Thoracic aorta (tissue), 2 donors: ENCODE data around the gene HOGA1. TPM values are rescaled to one million over a fixed set of nuclear protein-coding genes. Genes with fewer than 3 reads are reported as not detected.

ENCODE experiments used
- ATAC-seq: fragments of 150-250 bp; one replicate; pipeline ENCODE4 v1.8.0; 2017; ENCODE audit warnings: low read depth; ENCODE audit not compliant: insufficient number of reproducible peaks, low FRiP score
- DNase-seq: peaks from one replicate; pipeline ENCODE4 v3.0.0-alpha.2; 2020; ENCODE audit warnings: low spot score
- H3K27ac ChIP-seq, 2 donors: fragments of 200-600 bp; sonication (generic); 1 replicate in 1 of 2; 2 replicates in 1 of 2; pipeline ENCODE4 v1.5.1; 2016; ENCODE audit warnings: mild to moderate bottlenecking in 2 of 2, moderate library complexity in 2 of 2
- H3K27me3 ChIP-seq: fragments of 200-600 bp; sonication (generic); replicated peaks from 2 replicates; pipeline ENCODE4 v1.6.0; 2016; ENCODE audit warnings: mild to moderate bottlenecking; ENCODE audit not compliant: insufficient read depth
- H3K36me3 ChIP-seq: fragments of 200-600 bp; sonication (generic); one replicate; pipeline ENCODE4 v1.5.1; 2016
- H3K4me1 ChIP-seq, 2 donors: fragments of 200-600 bp; sonication (generic); 1 replicate in 1 of 2; 2 replicates in 1 of 2; pipeline versions ENCODE4 v1.5.1 to v1.6.0; 2016; ENCODE audit warnings: low read depth in 2 of 2, mild to moderate bottlenecking in 1 of 2; ENCODE audit not compliant: control insufficient read depth in 1 of 2
- H3K4me3 ChIP-seq: fragments of 200-600 bp; sonication (generic); 2 replicates; pipeline ENCODE4 v1.5.1; 2016; ENCODE audit warnings: mild to moderate bottlenecking
- H3K9me3 ChIP-seq: fragments of 200-600 bp; sonication (generic); 2 replicates; pipeline ENCODE4 v1.5.1; 2016
- total RNA-seq, 2 donors: library from RNA; depleted of rRNA; stranded (reverse); fragments of >200 nt; gene quantifications; one replicate each; pipeline versions ENCODE4 v1.1.0 to v1.2.3, GENCODE V29; 2016
- TF ChIP-seq, protein P1 (sequence below): fragments of 200-600 bp; sonication (generic); IDR thresholded peaks from one replicate; pipeline ENCODE4 v1.5.1; 2019; ENCODE audit warnings: antibody characterized with exemption

The HOGA1 gene
- total RNA-seq, 2 donors from 2014 or later: 7.0 to 12.3 TPM

DNA sequence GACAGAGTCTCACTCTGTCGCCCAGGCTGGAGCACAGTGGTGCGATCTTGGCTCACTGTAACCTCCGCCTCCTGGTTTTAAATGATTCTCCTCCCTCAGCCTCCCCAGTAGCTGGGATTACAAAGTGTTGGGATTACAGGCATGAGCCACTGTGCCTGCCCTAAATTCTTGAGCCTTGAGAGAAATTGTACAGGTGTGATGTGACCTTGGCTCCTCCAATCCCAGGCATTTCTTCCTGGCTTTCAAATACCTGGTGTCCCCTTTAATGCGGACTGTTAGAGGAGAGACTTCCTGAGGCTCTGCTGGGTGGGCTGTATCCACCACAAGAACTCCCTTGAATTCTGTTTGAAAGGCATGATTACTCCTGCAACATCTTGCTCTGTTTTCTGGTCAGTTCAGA, 34.1 kb downstream of the HOGA1 start:
- TF ChIP-seq, protein P1, sequence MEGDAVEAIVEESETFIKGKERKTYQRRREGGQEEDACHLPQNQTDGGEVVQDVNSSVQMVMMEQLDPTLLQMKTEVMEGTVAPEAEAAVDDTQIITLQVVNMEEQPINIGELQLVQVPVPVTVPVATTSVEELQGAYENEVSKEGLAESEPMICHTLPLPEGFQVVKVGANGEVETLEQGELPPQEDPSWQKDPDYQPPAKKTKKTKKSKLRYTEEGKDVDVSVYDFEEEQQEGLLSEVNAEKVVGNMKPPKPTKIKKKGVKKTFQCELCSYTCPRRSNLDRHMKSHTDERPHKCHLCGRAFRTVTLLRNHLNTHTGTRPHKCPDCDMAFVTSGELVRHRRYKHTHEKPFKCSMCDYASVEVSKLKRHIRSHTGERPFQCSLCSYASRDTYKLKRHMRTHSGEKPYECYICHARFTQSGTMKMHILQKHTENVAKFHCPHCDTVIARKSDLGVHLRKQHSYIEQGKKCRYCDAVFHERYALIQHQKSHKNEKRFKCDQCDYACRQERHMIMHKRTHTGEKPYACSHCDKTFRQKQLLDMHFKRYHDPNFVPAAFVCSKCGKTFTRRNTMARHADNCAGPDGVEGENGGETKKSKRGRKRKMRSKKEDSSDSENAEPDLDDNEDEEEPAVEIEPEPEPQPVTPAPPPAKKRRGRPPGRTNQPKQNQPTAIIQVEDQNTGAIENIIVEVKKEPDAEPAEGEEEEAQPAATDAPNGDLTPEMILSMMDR: no peak

DNA sequence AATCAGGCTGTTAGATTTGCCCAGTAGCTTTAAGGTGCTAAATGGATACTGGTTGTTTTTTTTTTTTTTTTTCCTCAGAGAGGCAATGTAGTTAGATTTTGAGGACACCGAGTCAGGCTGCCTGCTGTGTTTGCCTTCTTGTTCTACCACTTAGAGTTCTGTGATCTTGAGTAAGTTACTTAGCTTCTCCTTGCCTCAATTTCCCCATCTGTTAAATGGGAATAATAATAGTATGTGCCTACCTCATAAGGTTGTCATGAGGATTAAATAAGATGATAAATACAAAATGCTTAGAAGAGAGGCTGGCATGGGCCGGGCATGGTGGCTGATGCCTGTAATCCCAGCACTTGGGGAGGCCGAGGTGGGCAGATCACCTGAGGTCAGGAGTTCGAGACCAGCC, 34.5 kb downstream of the HOGA1 start:
- Histone ChIP-seq H3K4me1 (no peaks in the 10 kb centered on the region), H3K27me3 (no peaks in the 10 kb centered on the region), H3K9me3 (no peaks in the 10 kb centered on the region), H3K36me3 (no peaks in the 10 kb centered on the region), H3K27ac (no peak overlapping the region), H3K4me3 (no peak overlapping the region)
- ATAC-seq (no peak), DNase-seq (no peak)
- TF ChIP-seq, protein P1: no peak

More for the DNA sequence above, 34.1 kb downstream of the HOGA1 start:
- Histone ChIP-seq H3K9me3 (no peaks in the 10 kb centered on the region), H3K4me3 (no peak overlapping the region), H3K27me3 (no peaks in the 10 kb centered on the region), H3K27ac (no peak overlapping the region), H3K36me3 (no peaks in the 10 kb centered on the region), H3K4me1 (no peaks in the 10 kb centered on the region)
- DNase-seq (no peak), ATAC-seq (no peak)

DNA sequence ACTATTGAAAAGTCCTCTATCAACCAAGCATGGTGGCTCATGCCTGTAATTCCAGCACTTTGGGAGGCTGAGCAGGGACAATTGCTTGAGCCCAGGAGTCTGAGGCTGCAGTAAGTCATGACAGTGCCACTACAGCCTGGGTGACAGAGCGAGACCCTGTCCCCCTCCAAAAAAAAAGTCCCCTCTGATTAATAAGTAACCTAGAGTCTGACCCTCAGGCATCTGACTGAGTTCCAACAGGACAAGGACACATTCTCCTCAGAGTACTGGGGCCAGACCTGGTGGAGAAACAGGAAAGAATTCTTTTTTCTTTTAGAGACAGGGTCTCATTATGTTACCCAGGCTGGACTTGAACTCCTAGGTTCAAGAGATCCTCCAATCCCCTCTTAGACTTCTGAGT, 39.1 kb downstream of the HOGA1 start:
- peaks cover 0 to 5% of the 10 kb centered on the region in 2 donors for H3K4me1 ChIP-seq
- TF ChIP-seq, protein P1: no peak
- H3K27me3 ChIP-seq: no peaks in the 10 kb centered on the region
- H3K36me3 ChIP-seq: no peaks in the 10 kb centered on the region
- H3K27ac ChIP-seq: no peak overlapping the region
- no peak for DNase-seq
- no peaks in the 10 kb centered on the region for H3K9me3 ChIP-seq
- ATAC-seq: no peak
- no peak overlapping the region for H3K4me3 ChIP-seq

DNA sequence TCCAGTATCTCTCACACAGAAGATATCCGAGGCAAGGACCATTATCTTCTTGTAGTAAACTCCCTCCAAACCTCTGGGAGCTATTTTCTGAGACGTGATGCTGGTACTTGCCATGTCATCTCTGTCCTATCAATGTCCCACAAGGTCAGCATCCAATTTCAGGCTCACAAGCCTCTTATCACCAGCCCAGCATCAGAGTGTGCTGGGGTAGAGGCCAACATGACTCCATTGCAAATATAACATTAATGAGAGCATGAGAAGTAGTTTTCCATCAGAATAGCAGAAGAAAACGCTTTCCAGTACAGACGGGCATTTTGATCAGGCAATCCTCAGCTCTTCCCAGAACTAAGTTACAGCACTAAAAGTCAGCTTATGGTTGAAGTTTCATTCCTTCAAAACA, 43.5 kb downstream of the HOGA1 start:
- Histone ChIP-seq H3K27me3 (no peaks in the 10 kb centered on the region), H3K4me1 (peaks cover 4 to 10% of the 10 kb centered on the region in 2 donors), H3K4me3 (no peak overlapping the region), H3K36me3 (no peaks in the 10 kb centered on the region), H3K27ac (peak overlapping the region in 1 of 2 donors; percentile 37), H3K9me3 (no peaks in the 10 kb centered on the region)
- no peak for DNase-seq
- ATAC-seq: no peak
- TF ChIP-seq, protein P1: no peak

DNA sequence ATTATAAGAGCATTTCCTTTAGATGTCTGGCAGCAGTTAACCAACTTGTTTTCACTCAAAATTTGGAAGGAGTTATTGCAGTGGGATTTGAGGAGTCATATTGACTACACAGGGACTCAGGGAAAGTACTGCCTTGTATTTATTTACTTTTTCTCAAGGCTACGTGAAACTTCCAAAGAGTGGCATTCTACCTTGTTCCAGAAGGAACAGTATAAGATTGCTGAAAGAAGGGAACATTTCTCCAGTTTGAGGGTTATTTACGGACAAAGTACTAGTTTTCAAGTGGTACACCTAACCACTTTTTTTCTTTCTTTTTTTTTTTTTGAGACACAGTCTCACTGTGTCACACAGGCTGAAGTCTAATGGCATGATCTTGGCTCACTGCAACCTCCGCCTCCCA, 44.0 kb downstream of the HOGA1 start:
- Histone ChIP-seq H3K4me3 (no peak overlapping the region), H3K27me3 (no peaks in the 10 kb centered on the region), H3K9me3 (no peaks in the 10 kb centered on the region), H3K4me1 (peaks cover 4 to 13% of the 10 kb centered on the region in 2 donors), H3K36me3 (no peaks in the 10 kb centered on the region), H3K27ac (peak overlapping the region in 1 of 2 donors; percentile 37)
- DNase-seq: no peak
- TF ChIP-seq, protein P1: no peak
- ATAC-seq: no peak
